Transverse colon (tissue), 4 donors: ENCODE data around the gene CIB1.

Source experiments
- POLR2A ChIP-seq: fragments of 450-650 bp; IDR thresholded peaks from one replicate; pipeline ENCODE4 v1.6.1; 2016; ENCODE audit warnings: antibody characterized with exemption, mild to moderate bottlenecking, moderate library complexity
- POLR2AphosphoS5 ChIP-seq, 3 donors: sonication (generic); formaldehyde crosslinking; IDR thresholded peaks; one replicate each; pipeline ENCODE4 v1.6.1; 2016; ENCODE audit warnings: antibody characterized with exemption in 3 of 3
- TF ChIP-seq, protein P1 (sequence below), 5 experiments: fragments of 200-600 bp in 3 of 5; fragments of 450-650 bp in 2 of 5; sonication (generic) in 3 of 5; IDR thresholded peaks; 1 replicate in 2 of 5; 2 replicates in 3 of 5; pipeline ENCODE4 v1.5.1; 2016 to 2017; ENCODE audit warnings: antibody characterized with exemption in 5 of 5, inconsistent platforms in 3 of 5, mild to moderate bottlenecking in 2 of 5, moderate library complexity in 1 of 5

- TF ChIP-seq, protein P1, sequence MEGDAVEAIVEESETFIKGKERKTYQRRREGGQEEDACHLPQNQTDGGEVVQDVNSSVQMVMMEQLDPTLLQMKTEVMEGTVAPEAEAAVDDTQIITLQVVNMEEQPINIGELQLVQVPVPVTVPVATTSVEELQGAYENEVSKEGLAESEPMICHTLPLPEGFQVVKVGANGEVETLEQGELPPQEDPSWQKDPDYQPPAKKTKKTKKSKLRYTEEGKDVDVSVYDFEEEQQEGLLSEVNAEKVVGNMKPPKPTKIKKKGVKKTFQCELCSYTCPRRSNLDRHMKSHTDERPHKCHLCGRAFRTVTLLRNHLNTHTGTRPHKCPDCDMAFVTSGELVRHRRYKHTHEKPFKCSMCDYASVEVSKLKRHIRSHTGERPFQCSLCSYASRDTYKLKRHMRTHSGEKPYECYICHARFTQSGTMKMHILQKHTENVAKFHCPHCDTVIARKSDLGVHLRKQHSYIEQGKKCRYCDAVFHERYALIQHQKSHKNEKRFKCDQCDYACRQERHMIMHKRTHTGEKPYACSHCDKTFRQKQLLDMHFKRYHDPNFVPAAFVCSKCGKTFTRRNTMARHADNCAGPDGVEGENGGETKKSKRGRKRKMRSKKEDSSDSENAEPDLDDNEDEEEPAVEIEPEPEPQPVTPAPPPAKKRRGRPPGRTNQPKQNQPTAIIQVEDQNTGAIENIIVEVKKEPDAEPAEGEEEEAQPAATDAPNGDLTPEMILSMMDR (IDR thresholded peaks at IDR 0.05), result no peak
- TF ChIP-seq POLR2AphosphoS5 (IDR thresholded peaks at IDR 0.05) (peak in 1 of 3 donors; percentile 2), POLR2A (no peak)
These were observed 19.9 kb downstream of the CIB1 start for GRCh38 chr15:90213818-90214204.
